GM06990 (cell line): Measurements from ENCODE around the gene ZNF618.

Source experiments
- DNase-seq: peaks from one replicate; pipeline ENCODE4 v3.0.0-alpha.2; 2011; ENCODE audit not compliant: insufficient read length; ENCODE audit errors: extremely low read depth
- H3K27me3 ChIP-seq: replicated peaks from 2 replicates; pipeline ENCODE4 v1.6.0; 2011; ENCODE audit warnings: low read length; ENCODE audit not compliant: control insufficient read depth, insufficient read depth
- H3K36me3 ChIP-seq: 2 replicates; pipeline ENCODE4 v1.5.1; 2011; ENCODE audit warnings: low read length; ENCODE audit not compliant: control insufficient read depth, insufficient read depth
- H3K4me3 ChIP-seq: replicated peaks from 2 replicates; pipeline ENCODE4 v1.5.1; 2011; ENCODE audit warnings: low read depth, mild to moderate bottlenecking, control low read depth, low read length
- TF ChIP-seq, protein P1 (sequence below): IDR thresholded peaks from 2 replicates; pipeline ENCODE4 v1.5.1; 2011; ENCODE audit warnings: low read length, control low read depth, mild to moderate bottlenecking, inconsistent platforms; ENCODE audit not compliant: insufficient read depth, poor library complexity, severe bottlenecking

The ZNF618 gene

GRCh38 chr9:113887436-113887835, 11.3 kb downstream of the ZNF618 start:
- Histone ChIP-seq H3K27me3 (peaks cover 1% of the 10 kb centered on the region; the same call in 1 of the 2 replicates), H3K36me3 (no peaks in the 10 kb centered on the region), H3K4me3 (no peak overlapping the region)
- TF ChIP-seq, protein P1, sequence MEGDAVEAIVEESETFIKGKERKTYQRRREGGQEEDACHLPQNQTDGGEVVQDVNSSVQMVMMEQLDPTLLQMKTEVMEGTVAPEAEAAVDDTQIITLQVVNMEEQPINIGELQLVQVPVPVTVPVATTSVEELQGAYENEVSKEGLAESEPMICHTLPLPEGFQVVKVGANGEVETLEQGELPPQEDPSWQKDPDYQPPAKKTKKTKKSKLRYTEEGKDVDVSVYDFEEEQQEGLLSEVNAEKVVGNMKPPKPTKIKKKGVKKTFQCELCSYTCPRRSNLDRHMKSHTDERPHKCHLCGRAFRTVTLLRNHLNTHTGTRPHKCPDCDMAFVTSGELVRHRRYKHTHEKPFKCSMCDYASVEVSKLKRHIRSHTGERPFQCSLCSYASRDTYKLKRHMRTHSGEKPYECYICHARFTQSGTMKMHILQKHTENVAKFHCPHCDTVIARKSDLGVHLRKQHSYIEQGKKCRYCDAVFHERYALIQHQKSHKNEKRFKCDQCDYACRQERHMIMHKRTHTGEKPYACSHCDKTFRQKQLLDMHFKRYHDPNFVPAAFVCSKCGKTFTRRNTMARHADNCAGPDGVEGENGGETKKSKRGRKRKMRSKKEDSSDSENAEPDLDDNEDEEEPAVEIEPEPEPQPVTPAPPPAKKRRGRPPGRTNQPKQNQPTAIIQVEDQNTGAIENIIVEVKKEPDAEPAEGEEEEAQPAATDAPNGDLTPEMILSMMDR, result no peak
- no peak for DNase-seq

- no peak for DNase-seq
- H3K27me3 ChIP-seq, result peaks cover 1% of the 10 kb centered on the region; the same call in 1 of the 2 replicates
- TF ChIP-seq, protein P1, result no peak
- no peak overlapping the region for H3K4me3 ChIP-seq
- H3K36me3 ChIP-seq, result no peaks in the 10 kb centered on the region
Observed at GRCh38 chr9:113888336-113888735, 12.2 kb downstream of the ZNF618 start.

DNA sequence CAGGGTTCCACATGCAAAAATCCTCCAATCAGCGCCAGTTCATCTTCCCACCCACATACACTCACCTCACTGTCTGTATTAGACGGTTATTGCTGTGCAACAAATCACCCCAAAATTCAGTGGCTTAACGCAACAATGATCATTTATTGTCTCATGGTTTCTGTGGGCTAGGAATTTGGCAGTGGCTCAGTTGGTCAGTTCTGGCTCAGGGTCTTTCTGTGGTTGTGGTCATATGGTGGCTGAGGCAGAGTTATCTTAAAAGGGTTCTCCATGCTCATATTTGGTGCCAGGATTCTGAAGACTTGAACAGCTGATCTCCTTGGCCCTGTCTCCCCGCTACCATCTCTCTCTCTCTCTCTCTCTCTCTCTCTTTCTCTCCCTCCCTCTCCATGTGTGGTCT, 12.9 kb downstream of the ZNF618 start:
- H3K36me3 ChIP-seq, result no peaks in the 10 kb centered on the region
- no peak overlapping the region for H3K4me3 ChIP-seq
- no peak for DNase-seq
- TF ChIP-seq, protein P1, result no peak
- H3K27me3 ChIP-seq, result peaks cover 1% of the 10 kb centered on the region; the same call in 1 of the 2 replicates

DNA sequence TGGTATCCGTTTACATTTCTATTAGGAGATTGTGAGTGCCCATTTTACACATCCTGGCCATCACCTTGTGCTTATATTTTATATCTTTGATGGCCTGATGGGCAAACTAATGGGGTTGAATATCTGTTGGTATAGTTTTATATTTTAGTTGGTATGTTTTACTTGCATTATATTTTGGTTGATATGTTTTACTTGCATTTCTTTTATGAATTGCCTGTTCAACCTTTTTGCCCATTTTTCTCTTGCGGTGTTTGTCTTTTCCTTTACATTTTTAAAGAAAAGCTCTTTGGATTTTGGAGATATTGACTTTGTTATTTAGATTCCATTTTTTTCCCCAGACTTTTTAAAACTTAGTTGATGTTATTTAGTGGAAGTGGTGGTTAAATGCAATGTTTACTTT, 14.6 kb downstream of the ZNF618 start:
- H3K27me3 ChIP-seq, result peaks cover 1% of the 10 kb centered on the region; the same call in 1 of the 2 replicates
- DNase-seq, result no peak
- no peak overlapping the region for H3K4me3 ChIP-seq
- H3K36me3 ChIP-seq, result no peaks in the 10 kb centered on the region
- TF ChIP-seq, protein P1, result no peak

GRCh38 chr9:113892861-113893491, 16.9 kb downstream of the ZNF618 start:
- TF ChIP-seq, protein P1, result no peak
- Histone ChIP-seq H3K27me3 (peaks cover 1% of the 10 kb centered on the region; the same call in 1 of the 2 replicates), H3K4me3 (no peak overlapping the region), H3K36me3 (no peaks in the 10 kb centered on the region)
- DNase-seq, result no peak

DNA sequence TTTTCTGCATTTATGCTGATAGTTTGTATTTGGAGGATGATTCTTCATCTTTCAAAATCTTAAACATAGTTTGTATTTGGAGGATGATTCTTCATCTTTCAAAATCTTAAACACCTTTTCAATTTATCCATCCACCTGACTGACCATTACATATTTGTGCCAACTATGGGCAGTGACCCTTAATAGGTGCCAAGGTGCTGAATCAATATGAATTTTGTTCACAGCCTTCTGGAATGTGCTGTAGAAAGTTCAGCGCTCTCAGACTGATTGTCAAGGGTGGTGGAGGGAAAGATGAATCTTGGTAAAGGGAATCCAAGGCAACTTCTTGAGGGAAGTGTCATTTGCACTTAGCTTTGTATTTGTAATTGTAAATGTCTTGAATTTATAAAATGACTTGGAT, 18.1 kb downstream of the ZNF618 start:
- H3K27me3 ChIP-seq, result peaks cover 1% of the 10 kb centered on the region; the same call in 1 of the 2 replicates
- H3K4me3 ChIP-seq, result no peak overlapping the region
- TF ChIP-seq, protein P1, result no peak
- no peaks in the 10 kb centered on the region for H3K36me3 ChIP-seq
- DNase-seq, result no peak
